GM06990 (cell line): ENCODE data around the gene KRT27.

Experiments
- DNase-seq: peaks from one replicate; pipeline ENCODE4 v3.0.0-alpha.2; 2011; ENCODE audit not compliant: insufficient read length; ENCODE audit errors: extremely low read depth
- H3K27me3 ChIP-seq: replicated peaks from 2 replicates; pipeline ENCODE4 v1.6.0; 2011; ENCODE audit warnings: low read length; ENCODE audit not compliant: control insufficient read depth, insufficient read depth
- H3K36me3 ChIP-seq: 2 replicates; pipeline ENCODE4 v1.5.1; 2011; ENCODE audit warnings: low read length; ENCODE audit not compliant: control insufficient read depth, insufficient read depth
- H3K4me3 ChIP-seq: replicated peaks from 2 replicates; pipeline ENCODE4 v1.5.1; 2011; ENCODE audit warnings: low read depth, mild to moderate bottlenecking, control low read depth, low read length
- CTCF ChIP-seq: IDR thresholded peaks from 2 replicates; pipeline ENCODE4 v1.5.1; 2011; ENCODE audit warnings: low read length, control low read depth, mild to moderate bottlenecking, inconsistent platforms; ENCODE audit not compliant: insufficient read depth, poor library complexity, severe bottlenecking

KRT27 gene

DNA sequence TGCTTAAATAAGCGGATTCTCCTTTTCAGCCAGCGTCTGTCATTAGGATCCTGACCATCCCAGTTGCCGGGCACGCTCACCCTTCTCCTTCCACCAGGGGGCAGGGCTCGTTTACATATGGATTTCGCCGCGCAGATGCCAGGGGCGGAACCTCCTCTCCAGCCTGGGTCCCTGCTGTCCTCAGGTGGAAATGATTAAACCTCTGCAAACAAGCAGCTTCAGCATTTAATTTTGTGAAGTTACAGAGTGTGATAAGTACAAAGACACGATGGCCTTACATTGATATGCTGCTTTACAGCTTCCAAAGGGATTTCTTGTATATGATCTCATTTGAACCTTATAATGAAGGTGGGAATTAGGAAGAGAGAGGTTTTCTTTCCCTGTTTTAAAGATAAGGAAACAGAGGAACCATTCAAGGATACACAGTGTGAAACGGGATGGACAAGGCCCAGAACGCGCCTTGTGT lies 21.3 kb upstream of the KRT27 start:
- H3K36me3 ChIP-seq, result no peaks in the 10 kb centered on the region
- peak; percentile 86 for TF ChIP-seq CTCF
- H3K4me3 ChIP-seq, result no peak overlapping the region
- DNase-seq, result peak; percentile 40
- H3K27me3 ChIP-seq, result peaks cover 3% of the 10 kb centered on the region

GRCh38 chr17:40801157-40801556 lies 18.8 kb upstream of the KRT27 start:
- Histone ChIP-seq H3K36me3 (no peaks in the 10 kb centered on the region), H3K4me3 (no peak overlapping the region), H3K27me3 (peaks cover 3% of the 10 kb centered on the region)
- no peak for DNase-seq
- no peak for TF ChIP-seq CTCF

- Histone ChIP-seq H3K27me3 (peaks cover 3% of the 10 kb centered on the region), H3K36me3 (no peaks in the 10 kb centered on the region), H3K4me3 (no peak overlapping the region)
- no peak for TF ChIP-seq CTCF
- DNase-seq, result no peak
Measured at GRCh38 chr17:40800381-40800780, 18.0 kb upstream of the KRT27 start.

DNA sequence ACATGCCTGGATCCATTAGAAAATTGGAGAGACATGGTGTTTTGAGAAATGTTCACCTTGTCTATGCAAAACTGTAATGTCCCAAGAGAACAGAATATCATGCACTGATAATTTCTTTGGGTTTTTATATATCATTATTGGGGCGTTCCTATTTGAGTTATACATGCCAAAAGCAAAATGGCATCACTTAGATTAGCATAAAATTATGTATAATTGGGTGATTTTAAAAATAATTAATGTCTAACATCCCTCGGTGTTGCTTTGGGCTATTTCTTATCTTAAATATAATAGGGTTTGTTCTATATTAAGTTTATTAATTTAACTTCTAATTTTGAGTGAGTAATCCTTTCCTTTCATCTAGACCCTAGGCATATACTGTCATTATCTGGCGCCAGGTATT lies 17.5 kb upstream of the KRT27 start, which contains the start of gene KRT28:
Gene KRT28 (minus strand): TSS at position 101 of the 400 bp plus-strand sequence. CDS start 66 bp downstream, at position 35.
- H3K27me3 ChIP-seq, result peaks cover 3% of the 10 kb centered on the region
- DNase-seq, result no peak
- TF ChIP-seq CTCF, result no peak
- no peak within 1 kb of the TSS for H3K4me3 ChIP-seq
- no peaks in the 10 kb centered on the region for H3K36me3 ChIP-seq

- no peaks in the 10 kb centered on the region for H3K36me3 ChIP-seq
- no peak for TF ChIP-seq CTCF
- no peak overlapping the region for H3K4me3 ChIP-seq
- no peak for DNase-seq
- peaks cover 3% of the 10 kb centered on the region for H3K27me3 ChIP-seq
Measured at GRCh38 chr17:40796846-40797245, 14.5 kb upstream of the KRT27 start.
